HG03103 (cell line): ENCODE data around the gene TBC1D14.
"Not testable (repeated sequence)": the region's sequence is repeated elsewhere in the genome, so short reads cannot be mapped to it uniquely, and the experiment has no call there.

ENCODE experiments used
- ATAC-seq: cut with Tn5 transposase; IDR thresholded peaks from one replicate; pipeline ENCODE4 v1.9.1; 2021; ENCODE audit warnings: low read depth; ENCODE audit not compliant: unreplicated experiment

TBC1D14 gene

GRCh38 chr4:7073526-7074390 is 164.1 kb downstream of the TBC1D14 start:
- no peak for ATAC-seq

- no peak for ATAC-seq
Observed at GRCh38 chr4:7074426-7074825, 164.8 kb downstream of the TBC1D14 start.

GRCh38 chr4:7075962-7076695 is 166.5 kb downstream of the TBC1D14 start:
- no peak for ATAC-seq

GRCh38 chr4:7076696-7077082 is 167.1 kb downstream of the TBC1D14 start:
- ATAC-seq, result no peak

- ATAC-seq, result no peak
Observed at GRCh38 chr4:7077371-7077770, 167.7 kb downstream of the TBC1D14 start.

- ATAC-seq, result no peak
Observed at GRCh38 chr4:7078025-7078424, 168.4 kb downstream of the TBC1D14 start.

- ATAC-seq, result not testable (repeated sequence)
Observed at GRCh38 chr4:7079483-7079882, 169.9 kb downstream of the TBC1D14 start.

GRCh38 chr4:7079909-7080308 is 170.3 kb downstream of the TBC1D14 start:
- ATAC-seq, result not testable (repeated sequence)
